ENCODE data around the gene DHRS11. TPM values are rescaled to one million over a fixed set of nuclear protein-coding genes. Genes with fewer than 3 reads are reported as not detected.

Gene DHRS11
- polyA plus RNA-seq, 1 experiment = 8.5 TPM

DNA sequence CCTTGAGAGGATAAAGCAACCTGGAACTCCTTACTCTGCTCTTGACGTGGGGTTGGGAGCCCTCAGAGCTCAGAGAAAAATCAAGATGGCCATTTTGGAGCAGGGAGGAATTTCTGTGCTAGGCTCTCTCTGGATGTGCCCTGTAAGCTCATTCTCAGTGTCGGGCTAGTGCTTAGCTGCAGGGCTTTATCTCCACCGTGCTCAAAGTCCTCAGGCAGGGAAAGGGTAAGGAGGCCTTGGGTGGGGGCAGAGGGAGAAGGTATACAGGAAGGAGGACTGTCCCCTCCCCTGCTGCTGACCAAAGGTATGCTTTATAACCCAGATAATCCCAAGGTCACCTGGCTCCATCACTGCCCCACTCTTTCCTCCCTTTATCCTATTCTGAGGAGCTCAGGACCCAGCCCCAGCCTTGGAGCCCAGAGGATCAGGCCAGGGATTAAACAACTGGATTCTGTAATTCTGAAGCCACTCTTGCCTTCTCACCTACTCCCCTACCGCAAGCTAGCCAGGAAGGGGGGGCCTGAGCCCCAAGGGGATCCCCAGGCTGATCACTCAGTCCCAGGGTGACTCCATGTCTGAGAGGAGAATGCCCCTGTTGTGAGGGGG is 1.1 kb downstream of the DHRS11 start:
- no peak for DNase-seq (ENCODE audit: low read depth)
- Histone ChIP-seq H3K36me3 (ENCODE audit: control insufficient read depth, insufficient read depth, low read length) (peaks cover 2% of the 10 kb centered on the region), H3K4me3 (ENCODE audit: low read depth, low read length) (peak overlapping the region; percentile 66), H3K27me3 (ENCODE audit: control insufficient read depth, insufficient read depth, low read length) (no peaks in the 10 kb centered on the region)
- POLR2A ChIA-PET = no interaction called here
- CTCF ChIA-PET = interaction anchor here (1.0 to 2.8 kb wide), 2 partner anchors 10 to 455 kb away, joined by 3 to 24 read pairs; partner anchors contain the start of gene MRM1
- TF ChIP-seq, protein P1, sequence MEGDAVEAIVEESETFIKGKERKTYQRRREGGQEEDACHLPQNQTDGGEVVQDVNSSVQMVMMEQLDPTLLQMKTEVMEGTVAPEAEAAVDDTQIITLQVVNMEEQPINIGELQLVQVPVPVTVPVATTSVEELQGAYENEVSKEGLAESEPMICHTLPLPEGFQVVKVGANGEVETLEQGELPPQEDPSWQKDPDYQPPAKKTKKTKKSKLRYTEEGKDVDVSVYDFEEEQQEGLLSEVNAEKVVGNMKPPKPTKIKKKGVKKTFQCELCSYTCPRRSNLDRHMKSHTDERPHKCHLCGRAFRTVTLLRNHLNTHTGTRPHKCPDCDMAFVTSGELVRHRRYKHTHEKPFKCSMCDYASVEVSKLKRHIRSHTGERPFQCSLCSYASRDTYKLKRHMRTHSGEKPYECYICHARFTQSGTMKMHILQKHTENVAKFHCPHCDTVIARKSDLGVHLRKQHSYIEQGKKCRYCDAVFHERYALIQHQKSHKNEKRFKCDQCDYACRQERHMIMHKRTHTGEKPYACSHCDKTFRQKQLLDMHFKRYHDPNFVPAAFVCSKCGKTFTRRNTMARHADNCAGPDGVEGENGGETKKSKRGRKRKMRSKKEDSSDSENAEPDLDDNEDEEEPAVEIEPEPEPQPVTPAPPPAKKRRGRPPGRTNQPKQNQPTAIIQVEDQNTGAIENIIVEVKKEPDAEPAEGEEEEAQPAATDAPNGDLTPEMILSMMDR (IDR thresholded peaks at IDR 0.05; ENCODE audit: insufficient read depth, low read depth, low read length) = no peak

DNA sequence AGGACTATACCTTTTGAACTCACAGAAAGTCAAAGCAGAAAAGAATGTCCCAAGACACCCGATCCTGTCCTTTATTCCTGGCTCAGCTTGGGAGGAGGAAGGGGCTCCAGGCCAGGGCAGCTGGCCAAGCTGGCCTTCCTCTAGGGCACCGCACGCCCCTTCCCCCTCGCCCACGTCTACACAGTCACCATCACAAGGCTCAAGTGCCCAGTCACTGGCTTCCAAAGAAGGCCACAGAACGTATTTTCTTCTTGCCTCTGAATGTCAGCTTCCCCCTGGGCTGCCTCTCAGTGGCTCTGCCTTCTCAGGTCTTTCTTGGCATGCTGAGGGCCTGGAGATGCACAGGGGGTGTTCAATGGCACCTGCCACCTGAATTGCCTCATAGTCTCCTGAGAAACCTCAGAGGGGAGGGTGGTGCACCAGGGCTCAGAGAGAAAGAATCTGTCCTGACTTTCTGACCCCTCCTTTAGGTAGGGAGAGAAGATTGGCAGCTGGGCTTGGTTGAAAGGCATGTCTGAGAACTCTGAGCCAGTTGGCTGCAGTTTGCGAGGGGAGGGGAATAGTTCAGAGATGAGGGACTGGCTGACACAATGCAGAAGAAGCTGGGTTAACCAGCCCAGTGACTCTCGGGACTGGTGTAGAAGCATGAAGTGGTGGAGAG is 2.1 kb downstream of the DHRS11 start:
- CTCF ChIA-PET = interaction anchor here (1.0 to 2.8 kb wide), 3 partner anchors 9 to 454 kb away, joined by 3 to 24 read pairs (median 3); partner anchors contain the start of gene MRM1
- Histone ChIP-seq H3K27me3 (ENCODE audit: control insufficient read depth, insufficient read depth, low read length) (no peaks in the 10 kb centered on the region), H3K4me3 (ENCODE audit: low read depth, low read length) (no peak overlapping the region), H3K36me3 (ENCODE audit: control insufficient read depth, insufficient read depth, low read length) (no peaks in the 10 kb centered on the region; the same call in none of the 2 replicates)
- TF ChIP-seq, protein P1 (IDR thresholded peaks at IDR 0.05; ENCODE audit: insufficient read depth, low read depth, low read length) = no peak
- POLR2A ChIA-PET = no interaction called here
- DNase-seq (ENCODE audit: low read depth) = no peak

DNA sequence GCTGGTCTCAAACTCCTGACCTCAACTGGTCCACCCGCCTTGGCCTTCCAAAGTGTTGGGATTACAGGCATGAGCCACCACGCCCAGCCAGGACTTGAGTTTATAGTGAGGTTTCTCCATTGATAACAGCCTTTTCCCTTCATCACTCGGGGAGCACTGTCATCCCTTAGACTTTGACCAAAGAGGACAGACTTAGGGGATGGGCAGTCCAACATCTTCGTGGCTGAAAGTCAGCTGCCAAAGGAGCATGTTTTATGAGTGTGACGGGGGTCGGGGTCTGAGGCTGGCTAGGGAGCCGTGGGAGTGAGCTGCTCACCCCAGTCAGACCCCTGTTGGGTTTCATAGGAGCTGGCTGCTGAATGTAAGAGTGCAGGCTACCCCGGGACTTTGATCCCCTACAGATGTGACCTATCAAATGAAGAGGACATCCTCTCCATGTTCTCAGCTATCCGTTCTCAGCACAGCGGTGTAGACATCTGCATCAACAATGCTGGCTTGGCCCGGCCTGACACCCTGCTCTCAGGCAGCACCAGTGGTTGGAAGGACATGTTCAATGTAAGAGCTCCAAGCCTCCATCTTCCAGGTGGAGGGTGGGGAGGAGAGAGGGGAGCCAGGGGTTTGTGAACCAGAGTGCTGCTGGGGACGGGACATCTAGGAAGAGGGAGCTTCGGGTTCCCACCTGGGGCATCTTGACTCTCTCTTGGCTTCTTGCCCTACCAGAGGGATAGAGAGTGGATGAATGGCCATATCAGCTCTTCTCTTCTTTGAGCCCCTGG is 3.1 kb downstream of the DHRS11 start:
- DNase-seq (ENCODE audit: low read depth) = no peak
- CTCF ChIA-PET = interaction anchor here (0.9 to 2.8 kb wide), 3 partner anchors 8 to 35 kb away, joined by 3 to 24 read pairs (median 3); partner anchors contain the start of gene MRM1
- H3K4me3 ChIP-seq (ENCODE audit: low read depth, low read length) = no peak overlapping the region
- TF ChIP-seq, protein P1 (IDR thresholded peaks at IDR 0.05; ENCODE audit: insufficient read depth, low read depth, low read length) = no peak
- peaks cover 1% of the 10 kb centered on the region for H3K36me3 ChIP-seq (ENCODE audit: control insufficient read depth, insufficient read depth, low read length)
- no peaks in the 10 kb centered on the region for H3K27me3 ChIP-seq (ENCODE audit: control insufficient read depth, insufficient read depth, low read length)
- POLR2A ChIA-PET = no interaction called here

- H3K4me3 ChIP-seq (ENCODE audit: low read depth, low read length) = no peak overlapping the region
- ChIA-PET CTCF (no interaction called here), POLR2A (no interaction called here)
- H3K36me3 ChIP-seq (ENCODE audit: control insufficient read depth, insufficient read depth, low read length) = peaks cover 1% of the 10 kb centered on the region; the same call in 1 of the 2 replicates
- no peak for DNase-seq (ENCODE audit: low read depth)
- no peaks in the 10 kb centered on the region for H3K27me3 ChIP-seq (ENCODE audit: control insufficient read depth, insufficient read depth, low read length)
- TF ChIP-seq, protein P1 (IDR thresholded peaks at IDR 0.05; ENCODE audit: insufficient read depth, low read depth, low read length) = no peak
These were observed 5.5 kb downstream of the DHRS11 start for GRCh38 chr17:36597226-36597625.

Measured in BJ (cell line).